D721Med (cell line): ENCODE results near the gene ADAM11.
A peak's percentile ranks its signal among the peaks of the same experiment; 100 is the strongest.

Experiments used
- DNase-seq: peaks from one replicate; pipeline ENCODE4 v3.0.0; 2011; ENCODE audit warnings: low spot score; ENCODE audit not compliant: insufficient read length
- FAIRE-seq: peaks from 2 replicates; lab custom pipeline; 2011; peaks lifted over from hg19 to GRCh38; lab: Jason Lieb, UNC
- TF ChIP-seq, protein P1 (sequence below): IDR thresholded peaks from 2 replicates; pipeline ENCODE4 v1.5.1; 2012; ENCODE audit warnings: mild to moderate bottlenecking, control low read depth; ENCODE audit not compliant: insufficient read depth; ENCODE audit errors: missing control alignments

Gene ADAM11

DNA sequence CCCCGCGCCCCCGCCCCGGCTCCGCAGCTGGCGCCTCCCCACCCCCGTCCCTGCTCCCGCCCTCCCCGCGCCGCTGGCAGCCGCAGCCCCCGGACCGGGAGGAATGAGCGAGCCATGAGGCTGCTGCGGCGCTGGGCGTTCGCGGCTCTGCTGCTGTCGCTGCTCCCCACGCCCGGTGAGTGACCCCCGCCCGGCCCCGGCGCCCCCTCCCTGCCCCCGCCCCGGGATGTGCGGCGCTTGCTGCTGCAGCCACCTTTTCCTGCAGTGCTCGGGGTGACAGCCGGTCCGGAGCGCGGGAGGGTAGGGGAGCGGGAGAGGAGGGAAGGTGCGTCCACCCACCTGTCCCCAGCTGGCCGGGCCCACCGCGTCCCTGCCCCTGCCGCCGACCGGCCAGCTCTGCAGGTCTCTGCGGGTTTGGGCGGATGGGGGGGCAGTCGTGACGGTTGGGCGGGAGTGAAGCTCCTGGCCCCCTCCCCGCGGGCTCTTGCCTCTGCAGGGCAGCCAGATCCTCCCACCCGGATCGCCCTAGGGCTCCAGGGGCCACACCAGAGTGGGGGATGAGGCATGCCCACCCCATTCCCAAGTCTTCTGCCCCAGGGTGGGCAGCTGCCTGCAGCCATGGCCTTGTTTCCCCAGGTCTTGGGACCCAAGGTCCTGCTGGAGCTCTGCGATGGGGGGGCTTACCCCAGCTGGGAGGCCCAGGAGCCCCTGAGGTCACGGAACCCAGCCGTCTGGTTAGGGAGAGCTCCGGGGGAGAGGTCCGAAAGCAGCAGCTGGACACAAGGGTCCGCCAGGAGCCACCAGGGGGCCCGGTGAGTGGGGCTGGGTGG lies 513 bp downstream of the ADAM11 start:
- FAIRE-seq, result no peak
- TF ChIP-seq, protein P1, sequence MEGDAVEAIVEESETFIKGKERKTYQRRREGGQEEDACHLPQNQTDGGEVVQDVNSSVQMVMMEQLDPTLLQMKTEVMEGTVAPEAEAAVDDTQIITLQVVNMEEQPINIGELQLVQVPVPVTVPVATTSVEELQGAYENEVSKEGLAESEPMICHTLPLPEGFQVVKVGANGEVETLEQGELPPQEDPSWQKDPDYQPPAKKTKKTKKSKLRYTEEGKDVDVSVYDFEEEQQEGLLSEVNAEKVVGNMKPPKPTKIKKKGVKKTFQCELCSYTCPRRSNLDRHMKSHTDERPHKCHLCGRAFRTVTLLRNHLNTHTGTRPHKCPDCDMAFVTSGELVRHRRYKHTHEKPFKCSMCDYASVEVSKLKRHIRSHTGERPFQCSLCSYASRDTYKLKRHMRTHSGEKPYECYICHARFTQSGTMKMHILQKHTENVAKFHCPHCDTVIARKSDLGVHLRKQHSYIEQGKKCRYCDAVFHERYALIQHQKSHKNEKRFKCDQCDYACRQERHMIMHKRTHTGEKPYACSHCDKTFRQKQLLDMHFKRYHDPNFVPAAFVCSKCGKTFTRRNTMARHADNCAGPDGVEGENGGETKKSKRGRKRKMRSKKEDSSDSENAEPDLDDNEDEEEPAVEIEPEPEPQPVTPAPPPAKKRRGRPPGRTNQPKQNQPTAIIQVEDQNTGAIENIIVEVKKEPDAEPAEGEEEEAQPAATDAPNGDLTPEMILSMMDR, result no peak
- DNase-seq, result peak; percentile 55

DNA sequence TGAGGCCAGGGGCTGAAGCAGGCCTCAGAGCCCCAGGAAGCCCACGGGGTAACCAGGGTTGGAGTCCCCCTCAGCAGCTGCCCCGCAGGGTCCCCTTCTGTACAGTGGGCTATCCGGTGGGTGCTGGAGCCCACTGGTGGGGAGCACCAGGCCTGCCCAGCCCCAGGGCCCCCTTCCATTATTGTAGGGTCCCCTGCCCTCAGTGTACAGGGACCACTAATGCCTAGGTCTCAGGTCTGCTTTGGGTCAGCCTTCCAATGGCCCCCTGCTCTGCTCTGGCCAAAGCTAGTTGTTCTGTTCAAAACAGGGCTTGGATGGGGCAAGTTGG lies 1.1 kb downstream of the ADAM11 start:
- DNase-seq, result no peak
- FAIRE-seq, result no peak
- TF ChIP-seq, protein P1, result no peak

DNA sequence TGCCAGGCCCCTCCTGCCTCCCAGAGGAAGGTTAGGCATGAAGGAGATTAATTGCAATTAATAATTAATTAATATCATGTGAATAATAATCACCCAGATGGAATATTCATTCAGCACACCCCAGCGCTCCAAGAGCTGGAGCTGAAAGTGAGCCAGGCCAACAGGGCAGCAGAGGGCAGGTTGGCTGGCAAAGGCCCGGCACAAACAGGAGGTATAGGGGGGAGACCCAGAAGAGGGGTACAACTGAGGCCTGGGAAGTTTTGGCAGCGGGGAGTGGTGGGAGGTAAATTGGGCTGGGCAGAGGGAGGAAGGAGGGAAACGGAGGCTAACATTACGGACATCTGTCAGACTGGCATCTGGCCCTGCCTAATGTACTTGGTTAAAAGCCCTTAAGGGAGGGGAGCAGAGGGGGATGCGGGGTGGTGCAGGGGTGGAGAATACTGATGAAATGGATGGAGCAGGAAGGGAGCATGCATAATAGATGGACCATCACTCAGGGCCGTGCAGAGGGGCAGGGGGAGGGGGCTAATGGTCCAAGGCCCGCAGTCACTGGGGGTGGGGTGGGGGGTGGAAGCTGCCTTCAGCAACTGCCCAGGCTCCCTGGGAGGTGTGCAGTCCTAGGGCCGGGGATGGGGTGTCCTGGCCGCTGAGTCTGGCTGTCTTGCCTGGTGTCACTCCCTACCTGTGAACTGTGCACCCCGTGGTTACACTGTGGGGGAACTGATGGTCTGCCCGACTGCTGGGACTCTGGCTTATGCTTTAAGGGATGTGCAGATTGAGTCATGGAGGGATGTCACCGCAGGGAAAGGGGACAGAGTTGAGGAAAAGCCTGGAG lies 1.9 kb downstream of the ADAM11 start:
- DNase-seq, result no peak
- FAIRE-seq, result no peak
- TF ChIP-seq, protein P1, result no peak

DNA sequence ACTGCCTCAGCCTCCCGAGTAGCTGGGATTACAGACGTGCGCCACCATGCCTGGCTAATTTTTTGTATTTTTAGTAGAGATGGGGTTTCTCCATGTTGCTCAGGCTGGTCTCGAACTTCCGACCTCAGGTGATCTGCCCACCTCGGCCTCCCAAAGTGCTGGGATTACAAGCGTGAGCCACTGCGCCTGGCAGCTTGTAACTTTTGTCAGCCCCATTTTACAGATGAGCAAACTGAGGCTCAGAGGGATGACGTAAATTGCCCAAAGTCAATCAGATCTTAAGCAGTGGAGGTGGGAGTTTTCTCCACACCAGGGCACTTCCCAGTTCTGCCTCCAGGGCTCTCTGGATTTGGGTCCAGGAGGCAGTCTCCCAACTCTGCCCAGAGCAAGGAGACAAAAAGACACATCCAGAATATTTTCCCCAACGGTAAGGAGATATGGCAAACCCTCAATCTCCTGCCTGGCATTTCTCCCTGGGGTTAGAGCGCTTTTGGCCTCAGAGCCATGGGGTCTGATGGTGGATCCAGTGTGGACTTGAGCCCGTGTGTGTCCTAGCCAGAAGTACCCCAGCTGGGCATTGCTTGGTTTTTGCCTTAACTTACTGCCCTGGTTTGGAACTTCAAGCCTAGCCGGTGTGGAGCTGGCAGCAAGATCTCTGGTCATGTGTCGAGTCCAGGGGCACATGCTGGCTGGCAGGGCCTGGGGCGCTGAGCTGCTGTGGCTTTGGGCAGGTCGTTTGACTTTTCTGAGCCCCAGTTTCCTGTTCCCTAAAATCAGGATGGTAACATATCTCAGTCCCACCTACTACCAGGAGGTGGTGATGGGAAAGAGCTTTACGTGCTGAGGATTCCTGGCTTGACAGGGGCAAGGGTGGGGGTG lies 3.4 kb downstream of the ADAM11 start:
- TF ChIP-seq, protein P1, result no peak
- no peak for FAIRE-seq

DNA sequence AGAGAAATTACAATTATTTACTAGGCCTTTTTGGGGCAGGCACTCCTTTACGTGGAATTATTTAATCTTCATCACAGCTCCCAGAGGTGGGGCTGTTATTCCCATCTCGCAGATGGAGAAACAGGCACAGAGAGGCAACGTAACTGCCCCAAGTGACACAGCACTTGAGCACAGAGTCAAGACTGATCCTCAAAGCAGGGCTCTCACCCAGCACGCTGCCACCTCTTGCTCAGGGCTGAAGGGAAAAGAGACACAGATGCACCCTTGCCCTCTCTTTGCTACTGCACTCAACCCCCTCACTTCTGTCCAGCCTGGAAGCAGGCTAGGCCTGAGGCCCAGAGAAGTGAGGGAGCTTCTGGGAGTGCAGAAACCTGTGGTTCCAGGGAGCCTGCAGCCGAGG lies 4.4 kb downstream of the ADAM11 start:
- TF ChIP-seq, protein P1, result no peak
- FAIRE-seq, result no peak
- no peak for DNase-seq

More for the DNA sequence above, 3.4 kb downstream of the ADAM11 start:
- DNase-seq, result no peak

DNA sequence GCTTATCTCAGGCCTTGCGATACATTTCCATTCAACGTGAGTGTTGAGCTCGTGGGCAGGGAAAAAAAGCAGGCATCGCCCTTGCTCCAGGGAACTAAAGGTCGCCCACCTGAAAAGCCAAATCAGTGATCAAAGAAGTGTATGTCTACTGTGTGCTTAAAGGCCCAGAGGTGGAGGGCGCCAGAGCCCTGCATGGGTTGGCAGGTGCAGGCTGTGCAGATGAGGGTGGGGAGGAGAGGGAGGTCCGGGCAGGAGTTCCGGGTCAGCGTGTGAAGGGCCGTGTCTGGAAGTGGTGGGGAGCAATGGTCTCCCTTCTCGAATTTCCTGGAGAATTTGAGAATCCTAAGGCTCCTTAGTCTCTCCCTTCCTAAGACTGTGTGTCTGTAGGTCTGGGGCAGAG lies 7.2 kb downstream of the ADAM11 start:
- FAIRE-seq (no peak), DNase-seq (no peak)
- TF ChIP-seq, protein P1, result no peak
